DMS53 (cell line): ENCODE results near the gene GPD1L.
A peak's percentile ranks its signal among the peaks of the same experiment; 100 is the strongest.
"Not testable (repeated sequence)": the region's sequence is repeated elsewhere in the genome, so short reads cannot be mapped to it uniquely, and the experiment has no call there.

Experiments
- DNase-seq: peaks from one replicate; lab custom pipeline; 2025; lab: John Stamatoyannopoulos, UW

The GPD1L gene

GRCh38 chr3:32106132-32106928, at the start of gene GPD1L:
Gene GPD1L (plus strand): TSS chr3:32106620. CDS start chr3:32106712, 92 bp downstream.
- DNase-seq: peak; percentile 85

GRCh38 chr3:32058465-32058864, 48.0 kb upstream of the GPD1L start:
- DNase-seq: not testable (repeated sequence)

- DNase-seq: no peak
These were observed 43.4 kb upstream of the GPD1L start for GRCh38 chr3:32062950-32063582.

- DNase-seq: no peak
These were observed 39.7 kb upstream of the GPD1L start for GRCh38 chr3:32066686-32067085.

- not testable (repeated sequence) for DNase-seq
These were observed 32.2 kb upstream of the GPD1L start for GRCh38 chr3:32074194-32074593.

GRCh38 chr3:32076566-32076965, 29.9 kb upstream of the GPD1L start:
- no peak for DNase-seq

GRCh38 chr3:32077260-32078084, 28.9 kb upstream of the GPD1L start:
- DNase-seq: peak; percentile 2

- DNase-seq: no peak
These were observed 28.3 kb upstream of the GPD1L start for GRCh38 chr3:32078085-32078634.

GRCh38 chr3:32078864-32079263, 27.6 kb upstream of the GPD1L start:
- DNase-seq: no peak

GRCh38 chr3:32082721-32083120, 23.7 kb upstream of the GPD1L start:
- DNase-seq: no peak

GRCh38 chr3:32083702-32084270, 22.6 kb upstream of the GPD1L start:
- DNase-seq: no peak

GRCh38 chr3:32084870-32085269, 21.6 kb upstream of the GPD1L start:
- DNase-seq: no peak

- no peak for DNase-seq
These were observed 20.0 kb upstream of the GPD1L start for GRCh38 chr3:32086464-32086863.

GRCh38 chr3:32089476-32089875, 16.9 kb upstream of the GPD1L start:
- no peak for DNase-seq

- DNase-seq: no peak
These were observed 13.2 kb upstream of the GPD1L start for GRCh38 chr3:32093204-32093603.

- DNase-seq: peak; percentile 59
These were observed 11.0 kb upstream of the GPD1L start for GRCh38 chr3:32095431-32095830.

GRCh38 chr3:32097768-32098167, 8.7 kb upstream of the GPD1L start:
- no peak for DNase-seq

GRCh38 chr3:32098528-32098927, 7.9 kb upstream of the GPD1L start:
- DNase-seq: no peak

GRCh38 chr3:32100465-32100864, 6.0 kb upstream of the GPD1L start:
- no peak for DNase-seq

- DNase-seq: peak; percentile 3
These were observed 4.1 kb upstream of the GPD1L start for GRCh38 chr3:32102289-32102688.

- peak; percentile 13 for DNase-seq
These were observed 1.9 kb upstream of the GPD1L start for GRCh38 chr3:32104492-32104891.
